WTC11 (cell line): Measurements from ENCODE around the gene WDR64.

Experiments used
- ESRRA ChIP-seq: sonication (generic); formaldehyde crosslinking; IDR thresholded peaks from 2 replicates; pipeline ENCODE4 v1.8.1; 2022; ENCODE audit warnings: mild to moderate bottlenecking, missing genetic modification reagents, borderline replicate concordance
- FOXJ3 ChIP-seq: sonication (generic); formaldehyde crosslinking; IDR thresholded peaks from 2 replicates; pipeline ENCODE4 v1.9.0; 2021; ENCODE audit warnings: missing genetic modification reagents, mild to moderate bottlenecking, borderline replicate concordance
- TF ChIP-seq, protein P1 (sequence below): fragments of 200-600 bp; IDR thresholded peaks from 2 replicates; pipeline ENCODE4 v1.8.0; 2022; ENCODE audit warnings: antibody characterized with exemption

DNA sequence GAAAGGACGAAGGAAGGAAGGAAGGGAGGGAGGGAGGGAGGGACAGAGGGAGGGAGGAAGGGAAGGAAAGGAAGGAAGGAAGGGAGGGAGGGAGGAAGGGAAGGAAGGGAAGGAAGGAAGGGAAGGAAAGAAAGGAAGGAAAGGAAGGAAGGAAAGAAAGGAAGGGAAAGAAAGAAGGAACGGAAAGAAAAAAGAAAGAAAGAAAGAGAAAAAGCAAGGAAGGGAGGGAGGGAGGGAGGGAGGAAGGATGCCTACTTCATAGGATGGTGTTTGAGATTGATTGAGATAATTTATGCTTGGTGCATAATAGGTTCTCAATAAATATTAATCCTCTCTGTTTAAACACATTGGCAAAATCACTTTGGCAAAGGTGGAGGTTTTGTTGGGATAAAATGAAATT lies 61.2 kb downstream of the WDR64 start:
- TF ChIP-seq ESRRA (CRISPR knock-in tag): no peak
- TF ChIP-seq, protein P1, sequence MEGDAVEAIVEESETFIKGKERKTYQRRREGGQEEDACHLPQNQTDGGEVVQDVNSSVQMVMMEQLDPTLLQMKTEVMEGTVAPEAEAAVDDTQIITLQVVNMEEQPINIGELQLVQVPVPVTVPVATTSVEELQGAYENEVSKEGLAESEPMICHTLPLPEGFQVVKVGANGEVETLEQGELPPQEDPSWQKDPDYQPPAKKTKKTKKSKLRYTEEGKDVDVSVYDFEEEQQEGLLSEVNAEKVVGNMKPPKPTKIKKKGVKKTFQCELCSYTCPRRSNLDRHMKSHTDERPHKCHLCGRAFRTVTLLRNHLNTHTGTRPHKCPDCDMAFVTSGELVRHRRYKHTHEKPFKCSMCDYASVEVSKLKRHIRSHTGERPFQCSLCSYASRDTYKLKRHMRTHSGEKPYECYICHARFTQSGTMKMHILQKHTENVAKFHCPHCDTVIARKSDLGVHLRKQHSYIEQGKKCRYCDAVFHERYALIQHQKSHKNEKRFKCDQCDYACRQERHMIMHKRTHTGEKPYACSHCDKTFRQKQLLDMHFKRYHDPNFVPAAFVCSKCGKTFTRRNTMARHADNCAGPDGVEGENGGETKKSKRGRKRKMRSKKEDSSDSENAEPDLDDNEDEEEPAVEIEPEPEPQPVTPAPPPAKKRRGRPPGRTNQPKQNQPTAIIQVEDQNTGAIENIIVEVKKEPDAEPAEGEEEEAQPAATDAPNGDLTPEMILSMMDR: no peak
- no peak for TF ChIP-seq FOXJ3 (CRISPR knock-in tag)
